Choroid plexus epithelial cell (primary cell): ENCODE results near the gene KCNAB1.

Source experiments
- DNase-seq: peaks from one replicate; pipeline ENCODE4 v3.0.0-alpha.2; 2010; ENCODE audit warnings: low read depth
- H3K4me3 ChIP-seq: 2 replicates; pipeline ENCODE4 v1.5.1; 2011; ENCODE audit warnings: low read depth, mild to moderate bottlenecking, control low read depth, low read length, moderate library complexity
- CTCF ChIP-seq: conservative IDR thresholded peaks from 2 replicates; pipeline ENCODE4 v1.5.1; 2011; ENCODE audit warnings: low read depth, mild to moderate bottlenecking, control low read depth, inconsistent platforms, low read length, moderate library complexity

Gene KCNAB1

GRCh38 chr3:156349978-156350377 lies 229.6 kb downstream of the KCNAB1 start:
- no peak for DNase-seq
- TF ChIP-seq CTCF: no peak
- no peak overlapping the region for H3K4me3 ChIP-seq

GRCh38 chr3:156350781-156351180 lies 230.4 kb downstream of the KCNAB1 start:
- DNase-seq: no peak
- no peak overlapping the region for H3K4me3 ChIP-seq
- no peak for TF ChIP-seq CTCF

GRCh38 chr3:156351783-156352182 lies 231.4 kb downstream of the KCNAB1 start:
- no peak overlapping the region for H3K4me3 ChIP-seq
- DNase-seq: no peak
- TF ChIP-seq CTCF: no peak

- no peak for TF ChIP-seq CTCF
- DNase-seq: no peak
- no peak overlapping the region for H3K4me3 ChIP-seq
Measured at GRCh38 chr3:156352728-156353127, 232.3 kb downstream of the KCNAB1 start.

GRCh38 chr3:156353563-156353962 lies 233.2 kb downstream of the KCNAB1 start:
- peak; percentile 38 for DNase-seq
- H3K4me3 ChIP-seq: no peak overlapping the region
- TF ChIP-seq CTCF: no peak

- DNase-seq: peak; percentile 7
- TF ChIP-seq CTCF: no peak
- no peak overlapping the region for H3K4me3 ChIP-seq
Measured at GRCh38 chr3:156356537-156357363, 236.4 kb downstream of the KCNAB1 start.

GRCh38 chr3:156358232-156358631 lies 237.9 kb downstream of the KCNAB1 start:
- no peak for DNase-seq
- no peak for TF ChIP-seq CTCF
- no peak overlapping the region for H3K4me3 ChIP-seq
